WTC11 (cell line): ENCODE measurements around the gene ZNF770. TPM values are rescaled to one million over a fixed set of nuclear protein-coding genes. Genes with fewer than 3 reads are reported as not detected.
A peak's percentile ranks its signal among the peaks of the same experiment; 100 is the strongest.
"Not testable (repeated sequence)": the region's sequence is repeated elsewhere in the genome, so short reads cannot be mapped to it uniquely, and the experiment has no call there.

ENCODE experiments used
- ATAC-seq: fragments of 200-7000 bp; cut with Tn5 transposase; 2 replicates; pipeline ENCODE4 v1.10.0; 2021; ENCODE audit warnings: mild to moderate bottlenecking, moderate library complexity
- CTCF ChIA-PET: fragments of 300-600 bp; sonication (Branson Sonifier 250); formaldehyde crosslinking; loops from one replicate; lab custom pipeline; 2021; ENCODE audit warnings: antibody characterized with exemption; lab: Charles Lee
- POLR2A ChIA-PET: fragments of 350-600 bp; sonication (Branson Sonifier 250); formaldehyde crosslinking; loops from one replicate; lab custom pipeline; 2021; ENCODE audit warnings: antibody characterized with exemption; lab: Charles Lee
- DNase-seq: peaks from one replicate; pipeline ENCODE4 v3.0.0; 2021; ENCODE audit warnings: low spot score
- H3K27ac Mint-ChIP-seq: 2 replicates; pipeline ENCODE4 v1.8.0; 2021; ENCODE audit warnings: mixed read lengths
- H3K27me3 Mint-ChIP-seq: 2 replicates; pipeline ENCODE4 v1.8.0; 2021; ENCODE audit warnings: low read depth, mild to moderate bottlenecking, moderate library complexity, mixed read lengths
- H3K36me3 Mint-ChIP-seq: 2 replicates; pipeline ENCODE4 v1.8.0; 2021; ENCODE audit warnings: mixed read lengths
- H3K4me1 Mint-ChIP-seq: 2 replicates; pipeline ENCODE4 v1.8.0; 2022; ENCODE audit warnings: mixed read lengths
- H3K4me3 Mint-ChIP-seq: 2 replicates; pipeline ENCODE4 v1.8.0; 2021; ENCODE audit warnings: mild to moderate bottlenecking, moderate library complexity, mixed read lengths
- H3K9me3 Mint-ChIP-seq: 2 replicates; pipeline ENCODE4 v1.8.0; 2021; ENCODE audit warnings: mixed read lengths
- AFF4 ChIP-seq: sonication (generic); formaldehyde crosslinking; IDR thresholded peaks from 2 replicates; pipeline ENCODE4 v1.8.1; 2023; ENCODE audit warnings: mild to moderate bottlenecking, missing genetic modification reagents, borderline replicate concordance
- ATF1 ChIP-seq: sonication (generic); formaldehyde crosslinking; IDR thresholded peaks from 2 replicates; pipeline ENCODE4 v1.8.1; 2023; ENCODE audit warnings: mild to moderate bottlenecking, moderate library complexity, missing genetic modification reagents
- ATF3 ChIP-seq: sonication (generic); formaldehyde crosslinking; conservative IDR thresholded peaks from 2 replicates; pipeline ENCODE4 v1.8.1; 2022; ENCODE audit warnings: mild to moderate bottlenecking, missing genetic modification reagents
- E2F1 ChIP-seq: sonication (generic); formaldehyde crosslinking; IDR thresholded peaks from 2 replicates; pipeline ENCODE4 v1.8.0; 2022; ENCODE audit warnings: mild to moderate bottlenecking, missing genetic modification reagents
- GABPB1 ChIP-seq: sonication (generic); formaldehyde crosslinking; IDR thresholded peaks from 2 replicates; pipeline ENCODE4 v1.8.1; 2023; ENCODE audit warnings: mild to moderate bottlenecking, missing genetic modification reagents
- GRHL2 ChIP-seq: fragments of 250-450 bp; sonication (Bioruptor Pico); IDR thresholded peaks from 2 replicates; pipeline ENCODE4 v1.8.0; 2022; ENCODE audit warnings: mild to moderate bottlenecking, moderate library complexity; ENCODE audit not compliant: insufficient replicate concordance, severe bottlenecking
- GTF2I ChIP-seq: fragments of 250-450 bp; sonication (Bioruptor Pico); conservative IDR thresholded peaks from 2 replicates; pipeline ENCODE4 v1.4.0; 2021; ENCODE audit warnings: mild to moderate bottlenecking
- MLX ChIP-seq: sonication (generic); formaldehyde crosslinking; IDR thresholded peaks from 2 replicates; pipeline ENCODE4 v1.8.1; 2023; ENCODE audit warnings: mild to moderate bottlenecking, missing genetic modification reagents, moderate library complexity
- MXD4 ChIP-seq: fragments of 250-450 bp; sonication (Bioruptor Pico); IDR thresholded peaks from 2 replicates; pipeline ENCODE4 v1.8.0; 2021; ENCODE audit warnings: mild to moderate bottlenecking, moderate library complexity, borderline replicate concordance
- MYBL2 ChIP-seq: sonication (generic); formaldehyde crosslinking; IDR thresholded peaks from 2 replicates; pipeline ENCODE4 v1.8.1; 2023; ENCODE audit warnings: mild to moderate bottlenecking, moderate library complexity, missing genetic modification reagents
- NFYB ChIP-seq: sonication (generic); formaldehyde crosslinking; conservative IDR thresholded peaks from 2 replicates; pipeline ENCODE4 v1.8.0; 2022; ENCODE audit warnings: low read depth, missing genetic modification reagents
- NR1H2 ChIP-seq: sonication (generic); formaldehyde crosslinking; IDR thresholded peaks from 2 replicates; pipeline ENCODE4 v1.9.0; 2021; ENCODE audit warnings: mild to moderate bottlenecking, moderate library complexity, missing genetic modification reagents
- SOX15 ChIP-seq: fragments of 250-450 bp; sonication (Bioruptor Pico); IDR thresholded peaks from 2 replicates; pipeline ENCODE4 v1.9.0; 2021; ENCODE audit warnings: mild to moderate bottlenecking
- TEAD1 ChIP-seq: sonication (generic); formaldehyde crosslinking; IDR thresholded peaks from 2 replicates; pipeline ENCODE4 v1.8.0; 2022; ENCODE audit warnings: mild to moderate bottlenecking, missing genetic modification reagents
- ZNF138 ChIP-seq: sonication (generic); formaldehyde crosslinking; conservative IDR thresholded peaks from 2 replicates; pipeline ENCODE4 v1.8.1; 2022; ENCODE audit warnings: mild to moderate bottlenecking, moderate library complexity, missing genetic modification reagents
- total RNA-seq: library from RNA; stranded (reverse); gene quantifications from 3 replicates; pipeline ENCODE4 v1.2.3, GENCODE V29; 2021
- TF ChIP-seq, protein P1 (sequence below): fragments of 250-450 bp; sonication (Bioruptor Pico); IDR thresholded peaks from 2 replicates; pipeline ENCODE4 v1.9.0; 2021; ENCODE audit warnings: mild to moderate bottlenecking
- TF ChIP-seq, protein P2 (sequence below): sonication (generic); formaldehyde crosslinking; IDR thresholded peaks from 2 replicates; pipeline ENCODE4 v1.8.0; 2022; ENCODE audit warnings: mild to moderate bottlenecking, missing genetic modification reagents

The ZNF770 gene
- total RNA-seq, 1 experiment from 2014 or later = 142 TPM

DNA sequence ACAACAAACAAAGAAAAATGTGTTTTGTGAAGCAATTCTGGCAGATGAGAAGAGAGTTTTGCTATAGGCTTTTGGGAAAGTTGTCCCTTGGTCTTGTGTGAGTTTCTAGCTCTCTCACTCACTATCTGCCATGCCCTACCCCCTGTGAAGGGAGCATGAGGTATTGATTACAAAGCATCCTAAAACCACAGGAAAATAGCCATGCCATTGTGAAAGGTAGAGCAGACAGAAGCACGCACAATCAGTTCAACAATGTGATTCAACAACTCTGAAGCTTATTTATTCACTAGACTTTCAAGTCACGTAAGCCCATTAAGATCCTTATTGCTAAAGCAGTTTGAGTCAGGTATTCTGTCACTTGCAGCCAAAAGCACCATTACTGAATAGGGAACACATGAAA, 12.0 kb downstream of the ZNF770 start:
- no peak for DNase-seq
- TF ChIP-seq GRHL2 = no peak
- TF ChIP-seq, protein P1, sequence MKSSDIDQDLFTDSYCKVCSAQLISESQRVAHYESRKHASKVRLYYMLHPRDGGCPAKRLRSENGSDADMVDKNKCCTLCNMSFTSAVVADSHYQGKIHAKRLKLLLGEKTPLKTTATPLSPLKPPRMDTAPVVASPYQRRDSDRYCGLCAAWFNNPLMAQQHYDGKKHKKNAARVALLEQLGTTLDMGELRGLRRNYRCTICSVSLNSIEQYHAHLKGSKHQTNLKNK (CRISPR knock-in tag) = no peak
- TF ChIP-seq MLX (CRISPR knock-in tag) = no peak
- TF ChIP-seq ZNF138 (CRISPR knock-in tag) = no peak
- no peak for TF ChIP-seq MXD4 (CRISPR knock-in tag)
- TF ChIP-seq SOX15 (CRISPR knock-in tag) = no peak
- TF ChIP-seq, all 79 proteins: peak for 0
- no peaks in the 10 kb centered on the region for H3K27me3 Mint-ChIP-seq
- no peak overlapping the region for H3K4me3 Mint-ChIP-seq
- peaks cover 8% of the 10 kb centered on the region for H3K36me3 Mint-ChIP-seq
- H3K9me3 Mint-ChIP-seq = no peaks in the 10 kb centered on the region
- ATAC-seq = no peak
- peak overlapping the region; percentile 26 for H3K27ac Mint-ChIP-seq
- ChIA-PET POLR2A (no interaction called here), CTCF (interaction anchor here (0.6 to 1.5 kb wide), 4 partner anchors 9 to 292 kb away, joined by 3 to 5 read pairs (median 4); partner anchors contain the start of gene ZNF770)
- peaks cover 39% of the 10 kb centered on the region for H3K4me1 Mint-ChIP-seq

- H3K4me3 Mint-ChIP-seq = no peak overlapping the region
- CTCF ChIA-PET = interaction anchor here (0.6 to 1.9 kb wide), 3 partner anchors 9 to 53 kb away, joined by 3 to 7 read pairs (median 4); no protein-coding TSS in a partner anchor
Observed at GRCh38 chr15:34973512-34973911, 14.6 kb downstream of the ZNF770 start.

GRCh38 chr15:34970098-34970643, 17.9 kb downstream of the ZNF770 start:
- H3K27ac Mint-ChIP-seq = 0 out of 2 replicates have a peak overlapping the region, but pooled peaks have one; percentile 99
- H3K27me3 Mint-ChIP-seq, DNase-seq, H3K9me3 Mint-ChIP-seq, ATAC-seq: not testable (repeated sequence)
- H3K4me3 Mint-ChIP-seq = peak overlapping the region; percentile 99
- POLR2A ChIA-PET = interaction anchor here (1.5 to 2.0 kb wide), 2 partner anchors 18 to 49 kb away, joined by 3 to 14 read pairs; partner anchors contain the start of gene ZNF770
- H3K36me3 Mint-ChIP-seq = peaks cover 11% of the 10 kb centered on the region
- H3K4me1 Mint-ChIP-seq = peaks cover 28% of the 10 kb centered on the region
- CTCF ChIA-PET = interaction anchor here (1.0 to 2.7 kb wide), 10 partner anchors 10 to 466 kb away, joined by 3 to 24 read pairs (median 4); partner anchors contain the start of gene ZNF770

More at GRCh38 chr15:34973512-34973911, 14.6 kb downstream of the ZNF770 start:
- TF ChIP-seq ATF1 (CRISPR knock-in tag) (no peak), GTF2I (CRISPR knock-in tag) (no peak), NR1H2 (CRISPR knock-in tag) (no peak), NFYB (no peak), MYBL2 (no peak), E2F1 (CRISPR knock-in tag) (no peak), TEAD1 (CRISPR knock-in tag) (no peak), GABPB1 (CRISPR knock-in tag) (no peak), AFF4 (no peak), ATF3 (CRISPR knock-in tag) (no peak)
- TF ChIP-seq, protein P2, sequence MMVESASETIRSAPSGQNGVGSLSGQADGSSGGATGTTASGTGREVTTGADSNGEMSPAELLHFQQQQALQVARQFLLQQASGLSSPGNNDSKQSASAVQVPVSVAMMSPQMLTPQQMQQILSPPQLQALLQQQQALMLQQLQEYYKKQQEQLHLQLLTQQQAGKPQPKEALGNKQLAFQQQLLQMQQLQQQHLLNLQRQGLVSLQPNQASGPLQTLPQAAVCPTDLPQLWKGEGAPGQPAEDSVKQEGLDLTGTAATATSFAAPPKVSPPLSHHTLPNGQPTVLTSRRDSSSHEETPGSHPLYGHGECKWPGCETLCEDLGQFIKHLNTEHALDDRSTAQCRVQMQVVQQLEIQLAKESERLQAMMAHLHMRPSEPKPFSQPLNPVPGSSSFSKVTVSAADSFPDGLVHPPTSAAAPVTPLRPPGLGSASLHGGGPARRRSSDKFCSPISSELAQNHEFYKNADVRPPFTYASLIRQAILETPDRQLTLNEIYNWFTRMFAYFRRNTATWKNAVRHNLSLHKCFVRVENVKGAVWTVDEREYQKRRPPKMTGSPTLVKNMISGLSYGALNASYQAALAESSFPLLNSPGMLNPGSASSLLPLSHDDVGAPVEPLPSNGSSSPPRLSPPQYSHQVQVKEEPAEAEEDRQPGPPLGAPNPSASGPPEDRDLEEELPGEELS (CRISPR knock-in tag) = no peak
- Mint-ChIP-seq H3K27ac (peak overlapping the region; percentile 18), H3K4me1 (peaks cover 40% of the 10 kb centered on the region), H3K27me3 (no peaks in the 10 kb centered on the region), H3K9me3 (no peaks in the 10 kb centered on the region), H3K36me3 (peaks cover 10% of the 10 kb centered on the region)
- ATAC-seq = no peak
- DNase-seq = no peak
- POLR2A ChIA-PET = no interaction called here
